Endothelial cell (in vitro differentiated cells): Measurements from ENCODE around the gene PTCRA. TPM values are rescaled to one million over a fixed set of nuclear protein-coding genes. Genes with fewer than 3 reads are reported as not detected.

Source experiments
- DNase-seq: peaks from one replicate; pipeline ENCODE4 v3.0.0; 2021; ENCODE audit warnings: low spot score
- H3K27ac Mint-ChIP-seq: one replicate; pipeline ENCODE4 v1.8.0; 2021; ENCODE audit warnings: mixed read lengths, inconsistent platforms; ENCODE audit not compliant: unreplicated experiment
- H3K27me3 Mint-ChIP-seq: one replicate; pipeline ENCODE4 v1.8.0; 2021; ENCODE audit warnings: mild to moderate bottlenecking, moderate library complexity, mixed read lengths, inconsistent platforms; ENCODE audit not compliant: unreplicated experiment
- H3K36me3 Mint-ChIP-seq: one replicate; pipeline ENCODE4 v1.8.0; 2021; ENCODE audit warnings: mild to moderate bottlenecking, low read depth, mixed read lengths, inconsistent platforms; ENCODE audit not compliant: unreplicated experiment
- H3K4me1 Mint-ChIP-seq: one replicate; pipeline ENCODE4 v1.8.0; 2021; ENCODE audit warnings: mild to moderate bottlenecking, mixed read lengths, inconsistent platforms; ENCODE audit not compliant: unreplicated experiment
- H3K4me3 Mint-ChIP-seq: one replicate; pipeline ENCODE4 v1.8.0; 2021; ENCODE audit warnings: mild to moderate bottlenecking, mixed read lengths, inconsistent platforms; ENCODE audit not compliant: unreplicated experiment
- H3K9me3 Mint-ChIP-seq: one replicate; pipeline ENCODE4 v1.8.0; 2021; ENCODE audit warnings: mixed read lengths, inconsistent platforms; ENCODE audit not compliant: unreplicated experiment
- CTCF ChIP-seq: fragments of 200-600 bp; sonication (generic); IDR thresholded peaks from one replicate; pipeline ENCODE4 v1.5.0; 2021; ENCODE audit warnings: antibody characterized with exemption; ENCODE audit not compliant: unreplicated experiment
- total RNA-seq: library from RNA; stranded (reverse); fragmentation: NEBNext Ultra II Directional; extraction: Animal tissue kit (Norgen Biotek cat#: 25700); gene quantifications from one replicate; pipeline ENCODE4 v1.2.1, GENCODE V29; 2021; ENCODE audit not compliant: unreplicated experiment

The PTCRA gene
- total RNA-seq, 1 donor from 2014 or later = not detected

- no peak for DNase-seq
- Mint-ChIP-seq H3K4me3 (no peak overlapping the region), H3K27me3 (peaks cover 6% of the 10 kb centered on the region), H3K9me3 (no peaks in the 10 kb centered on the region), H3K36me3 (no peaks in the 10 kb centered on the region), H3K27ac (no peak overlapping the region), H3K4me1 (peaks cover 13% of the 10 kb centered on the region)
- no peak for TF ChIP-seq CTCF
Observed at GRCh38 chr6:42923666-42924065, 7.8 kb downstream of the PTCRA start.

GRCh38 chr6:42925248-42925857, 9.5 kb downstream of the PTCRA start:
- H3K4me1 Mint-ChIP-seq = peaks cover 18% of the 10 kb centered on the region
- H3K4me3 Mint-ChIP-seq = no peak overlapping the region
- no peaks in the 10 kb centered on the region for H3K9me3 Mint-ChIP-seq
- peaks cover 2% of the 10 kb centered on the region for H3K36me3 Mint-ChIP-seq
- H3K27ac Mint-ChIP-seq = no peak overlapping the region
- no peak for TF ChIP-seq CTCF
- H3K27me3 Mint-ChIP-seq = peaks cover 8% of the 10 kb centered on the region
- no peak for DNase-seq

GRCh38 chr6:42928986-42929820, 13.3 kb downstream of the PTCRA start, which contains the start of gene CNPY3:
Gene CNPY3, plus strand, starts transcription at chr6:42929480. Its CDS starts 91 bp downstream, at chr6:42929571.
- H3K4me1 Mint-ChIP-seq = peaks cover 37% of the 10 kb centered on the region
- no peaks in the 10 kb centered on the region for H3K9me3 Mint-ChIP-seq
- peak within 1 kb of the TSS; percentile 99 for H3K4me3 Mint-ChIP-seq
- peaks cover 11% of the 10 kb centered on the region for H3K36me3 Mint-ChIP-seq
- peak; percentile 90 for DNase-seq
- peaks cover 6% of the 10 kb centered on the region for H3K27me3 Mint-ChIP-seq
- no peak for TF ChIP-seq CTCF
- H3K27ac Mint-ChIP-seq = peak within 1 kb of the TSS; percentile 98

GRCh38 chr6:42929821-42930360, 14.0 kb downstream of the PTCRA start:
- H3K4me3 Mint-ChIP-seq = peak overlapping the region; percentile 99
- H3K9me3 Mint-ChIP-seq = no peaks in the 10 kb centered on the region

More at GRCh38 chr6:42929821-42930360, 14.0 kb downstream of the PTCRA start:
- TF ChIP-seq CTCF = no peak
- H3K27ac Mint-ChIP-seq = peak overlapping the region; percentile 98
- peaks cover 37% of the 10 kb centered on the region for H3K4me1 Mint-ChIP-seq
- DNase-seq = no peak
- peaks cover 6% of the 10 kb centered on the region for H3K27me3 Mint-ChIP-seq
- peaks cover 11% of the 10 kb centered on the region for H3K36me3 Mint-ChIP-seq
